Measurements from ENCODE around the gene USH2A. TPM values are rescaled to one million over a fixed set of nuclear protein-coding genes. Genes with fewer than 3 reads are reported as not detected.

USH2A gene
- total RNA-seq, 1 donor from 2014 or later = not detected

GRCh38 chr1:215583185-215583749 lies 840.0 kb downstream of the USH2A start:
- no peak for TF ChIP-seq CTCF (IDR thresholded peaks at IDR 0.05; ENCODE audit: insufficient read depth, low read length, poor library complexity, severe bottlenecking)
- no peak for DNase-seq (ENCODE audit: low read depth)
- no peak overlapping the region for H3K4me3 ChIP-seq (ENCODE audit: low read depth, low read length)

DNA sequence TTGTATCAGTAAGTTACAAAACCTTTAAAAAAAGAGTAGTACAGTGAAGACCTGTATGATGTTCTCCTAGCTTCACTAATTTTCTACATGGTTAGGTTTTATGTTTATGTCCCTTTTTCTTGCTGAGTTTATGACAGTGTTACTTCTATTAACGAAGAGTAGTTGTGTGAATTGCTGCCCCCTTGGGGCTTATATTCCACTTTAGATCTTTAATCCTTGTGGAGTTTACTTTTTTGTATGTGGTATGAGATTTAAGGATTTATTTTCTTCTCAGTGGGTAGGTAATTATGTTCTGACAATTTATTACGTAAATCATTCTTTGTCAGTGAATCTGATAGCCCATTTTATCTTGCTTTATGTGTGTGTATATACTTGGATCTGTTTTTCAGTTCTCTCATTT lies 841.4 kb downstream of the USH2A start:
- TF ChIP-seq CTCF (IDR thresholded peaks at IDR 0.05; ENCODE audit: insufficient read depth, low read length, poor library complexity, severe bottlenecking) = no peak
- Histone ChIP-seq H3K36me3 (ENCODE audit: control insufficient read depth, insufficient read depth, low read length) (no peaks in the 10 kb centered on the region), H3K4me3 (ENCODE audit: low read depth, low read length) (no peak overlapping the region), H3K27me3 (ENCODE audit: control insufficient read depth, insufficient read depth, low read length) (no peaks in the 10 kb centered on the region)
- no peak for DNase-seq (ENCODE audit: low read depth)

More at GRCh38 chr1:215583185-215583749, 840.0 kb downstream of the USH2A start:
- H3K36me3 ChIP-seq (ENCODE audit: control insufficient read depth, insufficient read depth, low read length) = no peaks in the 10 kb centered on the region
- no peaks in the 10 kb centered on the region for H3K27me3 ChIP-seq (ENCODE audit: control insufficient read depth, insufficient read depth, low read length)
